Lung microvascular endothelial cell (primary cell): ENCODE results near the gene DCLK2. TPM values are rescaled to one million over a fixed set of nuclear protein-coding genes. Genes with fewer than 3 reads are reported as not detected.

Experiments
- DNase-seq, 2 donors: peaks; one replicate each; pipeline versions ENCODE4 v3.0.0 to v3.0.0-alpha.2; 2010; ENCODE audit warnings: low read depth in 2 of 2
- total RNA-seq: library from RNA; depleted of rRNA; stranded (reverse); fragments of >200 nt; gene quantifications from 2 replicates; pipeline ENCODE4 v1.2.1, GENCODE V29; 2014

DCLK2 gene
- total RNA-seq, 1 donor from 2014 or later = 1.2 TPM

DNA sequence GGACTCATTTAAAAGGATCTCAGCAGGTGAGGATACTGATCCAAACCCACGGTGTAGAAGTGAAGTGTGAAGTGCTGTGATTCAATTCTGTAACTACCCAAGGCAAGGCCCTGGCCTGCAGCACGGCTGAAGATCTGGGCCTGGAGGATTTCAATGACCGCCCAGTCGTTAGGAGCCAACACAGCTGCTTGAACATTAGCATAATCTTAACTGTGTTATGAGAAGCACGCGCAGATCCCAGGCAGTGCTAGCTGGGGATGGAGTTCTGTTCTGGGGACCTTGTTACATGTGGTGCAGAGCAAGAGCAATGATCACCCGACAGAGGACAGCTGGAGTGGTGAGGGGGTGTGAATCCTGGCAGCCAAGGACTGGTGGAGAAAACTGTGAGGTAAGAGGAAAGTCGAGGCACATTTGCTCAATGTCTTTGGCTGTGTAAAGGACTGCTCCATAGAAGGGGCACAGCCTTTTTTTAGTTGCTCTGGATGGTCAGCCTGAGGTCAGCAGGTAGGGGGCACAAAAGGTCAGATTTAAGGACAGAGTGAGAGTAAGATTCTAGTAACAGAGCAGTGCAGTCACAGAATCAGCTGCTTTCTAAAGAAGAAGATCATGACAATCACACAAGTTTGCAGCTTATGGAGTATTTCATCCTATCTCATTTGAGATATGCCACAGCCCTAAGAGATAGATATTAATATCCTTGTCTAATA is 181.8 kb downstream of the DCLK2 start:
- DNase-seq = no peak

DNA sequence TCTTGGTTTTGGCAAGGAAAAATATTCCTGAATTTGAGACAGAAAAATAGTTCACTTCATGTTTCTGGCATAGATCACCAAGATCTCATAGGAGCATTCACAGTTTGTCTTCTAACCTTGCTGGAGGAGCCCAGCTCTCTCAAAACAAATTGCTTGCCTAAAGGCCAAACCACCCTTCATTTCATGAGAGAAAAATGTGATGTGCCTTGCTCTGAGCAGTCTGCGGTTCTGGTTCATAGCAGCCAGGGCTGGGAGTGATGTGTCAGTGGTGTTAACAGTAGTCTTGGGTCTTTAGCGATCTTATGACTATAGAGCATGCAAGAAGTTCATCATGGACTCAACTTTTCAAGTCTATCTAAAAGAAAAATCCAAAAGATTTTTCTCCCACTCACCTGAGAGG is 183.3 kb downstream of the DCLK2 start:
- DNase-seq = no peak

GRCh38 chr4:150262611-150263010 is 184.4 kb downstream of the DCLK2 start:
- DNase-seq = no peak

DNA sequence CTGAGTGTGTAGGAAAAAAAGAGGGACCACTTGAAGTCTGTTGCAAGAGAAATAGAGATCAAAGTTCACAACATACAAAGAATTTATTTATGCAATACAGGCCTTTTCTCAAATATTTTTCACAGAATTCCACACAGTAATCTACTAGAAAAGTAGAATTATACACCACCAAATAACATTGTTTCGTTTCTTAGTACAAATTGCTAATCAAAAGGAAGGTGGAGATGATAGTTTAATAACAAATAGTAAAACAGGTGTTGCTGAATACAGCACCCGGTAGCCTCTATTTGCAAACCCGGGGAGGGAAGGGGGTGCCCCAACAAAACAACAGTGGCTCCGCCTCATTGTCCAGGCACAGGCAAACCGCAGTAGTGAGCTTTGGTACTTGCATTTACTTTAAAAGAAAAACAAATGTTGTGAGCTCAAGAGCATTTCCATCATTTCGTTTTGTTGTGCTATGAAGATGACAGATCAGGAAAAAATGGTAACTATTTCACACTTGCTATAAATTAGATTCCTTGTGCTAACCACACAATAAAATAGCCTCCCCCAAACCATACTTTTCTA is 186.4 kb downstream of the DCLK2 start:
- DNase-seq = no peak

DNA sequence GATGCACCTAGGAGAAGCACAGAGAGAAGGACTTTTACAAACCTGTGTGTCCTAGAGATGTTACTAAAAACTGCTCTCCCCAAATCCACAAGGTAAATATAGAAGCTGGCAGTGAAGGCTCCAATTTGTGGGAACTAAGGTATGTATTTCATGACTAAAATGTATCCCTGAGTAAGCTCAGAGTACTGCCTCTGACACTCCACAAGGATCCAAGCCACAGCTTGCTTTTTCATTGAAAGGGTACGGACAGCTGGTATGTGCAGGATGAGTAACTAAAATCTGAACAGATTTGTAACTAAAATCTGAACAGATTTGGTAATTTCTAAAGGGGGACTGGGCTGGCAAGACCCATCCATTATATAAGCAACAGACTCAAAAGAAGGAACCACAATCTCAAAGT is 187.6 kb downstream of the DCLK2 start:
- DNase-seq = no peak

- peak; percentile 39 to 52 for DNase-seq
Observed at GRCh38 chr4:150268444-150268843, 190.2 kb downstream of the DCLK2 start.

DNA sequence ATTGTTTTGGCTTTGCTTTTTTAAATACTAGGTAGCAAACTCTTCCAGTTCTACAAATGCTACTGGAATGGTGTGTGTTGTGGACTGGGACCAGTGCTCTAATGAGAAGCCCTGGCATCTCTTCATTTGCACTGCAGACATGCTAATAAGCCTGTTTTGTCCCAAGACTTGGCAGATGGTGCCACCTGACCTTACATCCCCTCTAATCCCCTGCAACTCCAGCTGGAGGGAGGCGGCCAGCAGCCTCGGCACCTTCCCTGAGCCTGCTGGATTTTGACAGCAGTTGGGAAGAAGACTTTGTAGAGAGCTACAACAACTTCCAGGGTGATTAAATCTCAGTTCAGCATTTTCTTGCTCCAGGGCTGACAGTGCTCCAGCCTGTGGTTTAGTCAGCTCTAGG is 200.0 kb downstream of the DCLK2 start:
- DNase-seq = no peak

GRCh38 chr4:150280081-150280895 is 202.0 kb downstream of the DCLK2 start:
- DNase-seq = peak in 1 of 2 donors; percentile 71

DNA sequence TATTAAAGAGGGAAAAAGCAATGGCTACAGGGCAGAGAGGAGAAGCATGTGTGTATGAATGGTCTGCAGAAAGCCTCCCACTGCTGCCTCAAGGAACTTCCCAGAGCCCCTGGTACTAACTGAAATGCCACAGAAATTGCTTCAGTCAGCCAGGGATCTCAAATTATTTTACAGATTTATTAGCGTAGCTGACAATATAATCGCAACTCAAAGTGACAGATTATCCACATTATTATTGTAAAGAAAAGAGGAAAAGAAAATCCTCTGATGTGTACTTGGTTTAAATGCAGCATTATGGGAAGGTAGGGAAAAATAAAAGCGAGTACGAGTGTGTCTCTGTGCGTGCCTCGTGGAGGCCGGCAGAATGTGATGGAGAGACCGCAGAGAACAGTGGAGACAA is 202.7 kb downstream of the DCLK2 start:
- no peak for DNase-seq

DNA sequence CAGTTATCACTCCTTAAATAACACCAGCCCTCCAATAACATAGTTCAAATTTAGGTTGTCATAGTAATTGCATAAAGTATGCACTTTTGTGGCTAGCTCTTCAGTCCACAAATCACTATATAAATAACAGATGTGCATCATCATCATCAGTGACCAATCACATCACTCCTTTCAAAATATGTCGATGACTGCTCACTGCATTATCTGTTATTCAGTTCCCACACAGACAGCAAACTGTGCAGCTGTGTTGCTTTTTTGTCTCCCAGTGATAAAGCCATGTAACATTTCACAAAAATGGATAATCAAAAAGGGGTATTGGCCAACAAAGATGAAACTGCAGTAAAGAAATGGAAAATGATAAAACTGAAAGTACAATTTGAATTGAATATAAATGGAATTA is 205.4 kb downstream of the DCLK2 start:
- peak in 1 of 2 donors; percentile 59 for DNase-seq

DNA sequence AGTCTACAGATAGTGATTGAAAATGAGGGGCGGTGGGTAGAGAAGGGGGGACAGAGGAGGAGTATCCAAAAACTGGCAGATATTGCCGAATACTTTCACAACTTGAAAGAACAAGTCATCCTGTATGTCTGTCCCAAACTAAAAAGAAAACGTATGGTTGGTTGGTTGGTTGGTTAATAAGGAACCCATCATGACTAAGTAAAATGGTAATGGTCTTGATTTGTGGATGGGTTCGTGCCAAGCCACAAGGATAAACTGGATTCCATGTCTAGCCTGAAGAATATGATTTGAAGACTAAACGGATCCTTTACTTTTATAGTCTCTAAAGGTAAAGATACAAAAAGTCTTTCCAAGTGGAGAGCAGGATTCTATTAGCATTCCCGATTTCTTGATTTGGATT is 208.4 kb downstream of the DCLK2 start:
- no peak for DNase-seq

- DNase-seq = peak in 1 of 2 donors; percentile 30
Observed at GRCh38 chr4:150289198-150289597, 211.0 kb downstream of the DCLK2 start.

- no peak for DNase-seq
Observed at GRCh38 chr4:150289881-150290280, 211.6 kb downstream of the DCLK2 start.

- DNase-seq = peak; percentile 76 to 84
Observed at GRCh38 chr4:150297861-150298474, 219.7 kb downstream of the DCLK2 start.

- DNase-seq = no peak
Observed at GRCh38 chr4:150299816-150300215, 221.6 kb downstream of the DCLK2 start.

- peak; percentile 90 for DNase-seq
Observed at GRCh38 chr4:150302553-150302952, 224.3 kb downstream of the DCLK2 start.

DNA sequence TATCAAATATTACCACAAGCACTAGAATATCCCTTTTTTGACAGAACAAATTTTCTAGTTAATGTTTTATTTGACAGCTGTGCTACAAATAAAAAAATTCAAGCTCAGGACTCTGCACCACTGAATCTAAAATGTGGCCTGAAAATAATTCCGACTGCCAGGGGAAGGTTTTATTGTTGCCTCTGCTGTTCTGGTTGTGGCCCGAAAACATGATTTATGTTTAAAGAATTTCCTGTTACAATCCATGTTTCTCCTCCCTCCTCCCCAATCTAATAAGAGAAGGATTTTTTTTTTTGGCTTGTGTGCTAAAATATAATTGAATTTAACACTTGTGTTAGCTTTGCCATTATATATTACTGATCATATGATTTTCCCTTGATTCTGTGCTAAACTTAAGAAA is 227.8 kb downstream of the DCLK2 start:
- peak; percentile 64 to 74 for DNase-seq

- no peak for DNase-seq
Observed at GRCh38 chr4:150306719-150307118, 228.5 kb downstream of the DCLK2 start.
